HG02623 (cell line): ENCODE measurements around the gene ROBO1.
A peak's percentile ranks its signal among the peaks of the same experiment; 100 is the strongest.

ENCODE experiments used
- ATAC-seq: cut with Tn5 transposase; IDR thresholded peaks from one replicate; pipeline ENCODE4 v1.9.1; 2021; ENCODE audit warnings: moderate library complexity; ENCODE audit not compliant: unreplicated experiment

ROBO1 gene

GRCh38 chr3:79027593-79027992 lies 740.2 kb downstream of the ROBO1 start:
- ATAC-seq, result no peak

- no peak for ATAC-seq
These were observed 747.9 kb downstream of the ROBO1 start for GRCh38 chr3:79019924-79020173.

- ATAC-seq, result peak; percentile 54
These were observed 748.5 kb downstream of the ROBO1 start for GRCh38 chr3:79019137-79019923.

GRCh38 chr3:79018671-79019136 lies 749.1 kb downstream of the ROBO1 start:
- ATAC-seq, result peak; percentile 37

- no peak for ATAC-seq
These were observed 749.5 kb downstream of the ROBO1 start for GRCh38 chr3:79018265-79018664.

GRCh38 chr3:79016587-79017376 lies 751.0 kb downstream of the ROBO1 start:
- no peak for ATAC-seq

- ATAC-seq, result no peak
These were observed 751.9 kb downstream of the ROBO1 start for GRCh38 chr3:79015854-79016253.

- no peak for ATAC-seq
These were observed 754.8 kb downstream of the ROBO1 start for GRCh38 chr3:79012946-79013362.

- no peak for ATAC-seq
These were observed 755.3 kb downstream of the ROBO1 start for GRCh38 chr3:79012530-79012913.

- no peak for ATAC-seq
These were observed 755.8 kb downstream of the ROBO1 start for GRCh38 chr3:79011821-79012529.

GRCh38 chr3:79009861-79010260 lies 757.9 kb downstream of the ROBO1 start:
- ATAC-seq, result no peak

- no peak for ATAC-seq
These were observed 761.7 kb downstream of the ROBO1 start for GRCh38 chr3:79006077-79006476.

- ATAC-seq, result no peak
These were observed 762.7 kb downstream of the ROBO1 start for GRCh38 chr3:79005084-79005483.

- ATAC-seq, result no peak
These were observed 763.8 kb downstream of the ROBO1 start for GRCh38 chr3:79003994-79004393.

- ATAC-seq, result no peak
These were observed 765.1 kb downstream of the ROBO1 start for GRCh38 chr3:79002465-79003372.

- no peak for ATAC-seq
These were observed 766.5 kb downstream of the ROBO1 start for GRCh38 chr3:79001255-79001654.

- no peak for ATAC-seq
These were observed 768.7 kb downstream of the ROBO1 start for GRCh38 chr3:78999139-78999538.

- ATAC-seq, result no peak
These were observed 772.7 kb downstream of the ROBO1 start for GRCh38 chr3:78995087-78995486.

- no peak for ATAC-seq
These were observed 773.4 kb downstream of the ROBO1 start for GRCh38 chr3:78994174-78995027.

GRCh38 chr3:78993375-78993774 lies 774.4 kb downstream of the ROBO1 start:
- no peak for ATAC-seq
